Activated CD4-positive, alpha-beta T cell treated with anti-CD3 and anti-CD28 coated beads for 48 hours (primary cell): ENCODE measurements around the gene ZFP36L1.

Source experiments
- DNase-seq: peaks from one replicate; pipeline ENCODE4 v3.0.0-alpha.2; 2020

The ZFP36L1 gene

GRCh38 chr14:68794851-68795596 lies 2.2 kb upstream of the ZFP36L1 start:
- peak; percentile 73 for DNase-seq

DNA sequence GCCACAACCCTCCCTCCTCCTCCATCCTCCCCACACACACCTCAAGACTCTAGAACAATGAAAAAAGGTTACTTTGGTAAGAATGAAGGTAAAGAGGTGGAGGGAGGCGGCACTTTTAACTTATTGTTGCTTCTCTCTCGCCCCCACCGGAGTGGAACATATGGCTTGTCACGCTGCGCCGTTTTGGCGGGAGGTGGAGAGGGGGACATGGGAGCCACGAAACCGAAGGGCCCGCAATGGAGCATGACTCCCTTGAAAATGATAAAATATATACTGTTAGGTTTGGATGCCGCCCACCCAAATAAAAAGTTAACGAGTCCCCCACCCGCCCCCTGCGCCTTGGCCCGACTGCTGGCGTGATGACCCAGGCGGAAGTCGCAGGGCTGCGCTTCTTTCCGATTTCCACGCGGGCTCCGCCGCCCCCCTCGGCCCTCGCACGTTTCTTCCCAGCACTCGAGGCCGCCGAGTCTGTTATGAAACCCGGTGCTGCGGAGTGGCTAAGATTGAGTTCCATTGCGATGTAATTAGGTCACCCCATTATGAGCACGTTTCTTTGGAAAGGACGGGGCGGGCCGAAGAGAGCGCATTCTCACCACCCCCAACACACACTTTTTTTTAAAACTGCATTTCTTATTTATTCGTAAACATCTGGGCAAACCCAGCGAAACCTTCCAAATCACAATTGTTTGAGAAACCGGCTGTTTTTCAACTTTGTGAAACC lies 1.4 kb upstream of the ZFP36L1 start:
- DNase-seq = peak; percentile 92

DNA sequence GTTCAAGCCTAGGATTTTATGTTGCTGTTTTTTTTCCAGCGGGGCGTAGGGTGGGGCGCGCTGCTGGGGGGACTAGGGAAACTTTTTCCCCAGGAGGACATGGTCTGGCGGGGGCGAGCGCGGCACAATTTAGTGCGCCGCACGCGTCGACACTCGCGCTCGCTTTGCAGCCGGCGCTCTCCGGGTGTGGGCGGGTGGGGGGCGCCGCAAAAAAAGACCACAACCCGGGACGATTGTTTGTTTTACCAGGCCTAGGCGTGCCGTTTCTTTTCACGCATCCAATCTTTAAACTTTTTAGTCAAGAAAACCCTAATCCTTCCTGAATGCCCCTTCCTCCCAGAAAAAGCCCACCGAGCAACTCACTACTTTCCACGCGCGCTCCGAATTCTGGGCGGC lies 865 bp upstream of the ZFP36L1 start:
- peak; percentile 70 for DNase-seq

DNA sequence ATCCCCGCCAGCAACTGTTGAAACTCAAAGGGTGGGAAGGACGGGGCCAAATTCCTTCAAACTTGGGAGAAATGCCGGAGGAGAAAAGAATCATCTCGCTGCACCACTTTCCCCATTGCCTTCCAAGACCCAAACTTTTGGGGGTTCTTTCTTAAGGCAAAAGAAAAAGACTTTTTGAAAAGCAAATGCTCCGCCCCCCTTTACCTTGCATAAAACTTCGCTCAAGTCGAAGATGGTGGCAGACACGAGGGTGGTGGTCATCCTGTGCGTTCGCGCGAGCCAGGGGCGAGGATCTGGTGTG lies 239 bp downstream of the ZFP36L1 start:
- DNase-seq = no peak

GRCh38 chr14:68791902-68792677 lies 777 bp downstream of the ZFP36L1 start:
- no peak for DNase-seq

DNA sequence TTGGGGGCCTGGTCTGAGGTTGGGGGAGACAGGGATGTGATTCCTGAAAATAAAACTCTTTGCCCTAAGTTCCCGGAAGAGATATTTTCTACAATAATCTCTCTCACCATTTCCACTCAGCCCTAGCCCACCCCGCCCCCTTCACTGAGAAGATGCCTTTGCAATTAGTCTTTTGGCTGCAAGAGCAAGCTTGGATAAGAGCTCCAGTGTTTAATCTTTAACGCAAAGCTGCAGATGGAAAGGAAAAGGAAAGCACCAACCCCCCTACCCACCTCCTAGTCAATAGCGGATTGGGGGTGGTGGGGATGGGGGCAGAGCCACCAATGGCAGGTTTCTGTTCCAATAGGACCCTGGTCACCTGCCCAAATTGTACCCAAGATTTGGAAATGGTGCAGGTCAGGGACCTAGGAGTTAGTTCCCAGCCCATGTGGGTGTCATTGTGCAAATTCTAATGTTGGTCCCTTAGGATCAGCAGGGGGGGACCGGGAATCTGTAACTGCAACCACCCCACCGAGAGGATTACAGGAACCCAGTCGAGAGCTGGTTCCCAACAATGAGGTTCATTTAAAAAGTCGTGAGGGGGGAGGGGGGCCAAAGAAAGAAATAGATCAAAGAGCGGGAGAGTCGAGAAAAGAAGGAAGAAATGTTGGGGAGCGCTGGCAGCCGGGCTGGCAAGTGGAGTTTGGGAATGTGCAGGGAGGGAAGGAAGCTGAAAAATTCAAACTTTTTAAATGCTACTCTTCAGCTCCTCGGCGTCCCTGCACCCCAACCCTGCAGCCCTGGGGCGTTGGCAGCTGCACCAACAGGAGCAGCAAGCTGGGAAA lies 1.6 kb downstream of the ZFP36L1 start:
- peak; percentile 54 for DNase-seq

DNA sequence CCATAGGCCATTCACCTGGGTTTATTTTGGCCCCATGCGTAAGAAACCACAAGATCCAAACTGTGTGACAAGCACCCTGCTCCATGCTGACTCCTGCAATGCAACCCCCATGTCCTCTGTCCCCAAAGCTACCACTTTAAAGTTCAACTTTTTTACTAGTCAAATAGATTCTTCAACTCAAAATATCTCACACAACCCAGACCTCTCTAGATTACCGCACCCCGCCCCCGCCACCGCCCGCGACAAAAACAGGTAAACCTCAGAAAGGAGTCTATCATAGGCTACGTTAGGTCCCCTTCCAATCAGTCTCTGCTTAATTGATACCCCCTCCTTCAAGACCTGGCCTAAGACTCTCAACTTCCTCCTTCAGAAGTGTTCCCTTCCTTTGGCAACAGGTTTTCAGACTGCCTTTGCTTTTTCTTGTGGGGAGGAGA lies 2.2 kb downstream of the ZFP36L1 start:
- peak; percentile 85 for DNase-seq

GRCh38 chr14:68789821-68790643 lies 2.8 kb downstream of the ZFP36L1 start:
- no peak for DNase-seq

DNA sequence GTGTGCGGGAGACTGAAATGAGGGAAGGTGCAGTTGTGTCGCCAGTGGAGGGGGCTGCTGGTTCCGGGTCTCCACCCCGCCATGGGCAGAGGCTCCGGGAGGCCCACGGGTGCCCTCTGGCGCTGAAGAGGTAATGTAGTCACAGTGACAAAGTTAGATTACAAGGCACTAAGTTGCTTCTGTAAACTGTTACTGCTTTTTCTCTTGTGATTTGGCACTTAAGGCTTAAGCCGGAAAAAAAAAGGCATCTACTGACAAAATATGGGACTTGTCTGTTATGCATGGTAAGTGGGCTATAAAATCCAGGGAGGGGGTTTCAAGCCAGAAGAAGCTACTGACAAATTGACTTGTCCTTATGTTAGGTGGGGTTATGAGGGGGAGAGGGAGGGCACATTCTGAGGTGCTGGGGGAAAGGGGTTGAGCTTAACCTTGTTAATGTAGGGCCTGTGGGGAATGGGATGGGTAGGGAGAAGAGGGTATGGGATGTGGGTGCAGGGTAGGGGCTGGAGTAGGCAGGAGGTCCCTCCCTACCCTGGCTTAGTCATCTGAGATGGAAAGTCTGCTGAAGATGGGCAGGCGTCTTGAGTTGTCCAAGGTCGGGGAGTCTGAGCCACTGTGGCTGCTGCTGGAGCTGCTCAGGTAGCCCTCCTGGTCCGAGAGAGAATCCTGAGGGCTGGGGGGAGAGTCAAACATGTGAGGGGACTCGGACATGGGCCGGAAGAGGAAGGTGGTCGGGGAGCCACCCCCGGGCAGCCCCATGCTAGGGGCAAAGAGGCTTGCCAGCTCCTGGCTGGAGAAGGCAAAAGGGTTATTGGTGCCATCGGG lies 3.7 kb downstream of the ZFP36L1 start:
- DNase-seq = peak; percentile 91

- DNase-seq = no peak
Measured at GRCh38 chr14:68788275-68788995, 4.4 kb downstream of the ZFP36L1 start.

- DNase-seq = peak; percentile 49
Measured at GRCh38 chr14:68787092-68787992, 5.5 kb downstream of the ZFP36L1 start.

DNA sequence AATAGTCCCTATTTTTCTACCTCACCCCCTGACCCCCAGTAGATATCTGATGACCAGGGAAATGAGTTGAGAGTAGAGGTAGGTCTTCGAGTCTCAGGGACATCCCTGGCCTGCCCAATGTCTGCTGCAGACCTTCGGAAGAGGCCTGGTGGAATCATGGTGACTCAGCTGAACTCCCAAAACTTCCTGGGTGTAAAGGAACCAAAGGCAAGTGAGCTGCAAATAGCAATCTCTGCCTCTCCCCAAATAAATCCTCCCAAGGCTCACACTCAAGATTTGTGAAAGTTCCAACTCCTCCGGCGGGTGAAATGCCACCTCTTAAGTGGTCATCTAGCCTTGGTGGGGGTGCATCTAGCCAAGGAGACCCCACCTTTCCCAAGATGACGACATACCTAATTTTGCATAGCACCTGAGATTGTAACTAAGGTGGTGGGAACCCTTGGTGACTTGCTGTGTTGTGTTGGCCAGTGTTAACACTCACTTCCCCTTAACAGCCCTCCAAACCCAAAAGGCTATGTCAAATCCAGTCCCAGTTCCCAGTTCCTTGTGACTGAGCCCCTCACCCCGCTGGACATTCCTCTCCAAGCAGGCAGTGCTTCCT lies 6.3 kb downstream of the ZFP36L1 start:
- DNase-seq = no peak

GRCh38 chr14:68785534-68786490 lies 7.1 kb downstream of the ZFP36L1 start:
- no peak for DNase-seq

- DNase-seq = no peak
Measured at GRCh38 chr14:68784978-68785533, 7.8 kb downstream of the ZFP36L1 start.

- DNase-seq = no peak
Measured at GRCh38 chr14:68784226-68784910, 8.5 kb downstream of the ZFP36L1 start.

DNA sequence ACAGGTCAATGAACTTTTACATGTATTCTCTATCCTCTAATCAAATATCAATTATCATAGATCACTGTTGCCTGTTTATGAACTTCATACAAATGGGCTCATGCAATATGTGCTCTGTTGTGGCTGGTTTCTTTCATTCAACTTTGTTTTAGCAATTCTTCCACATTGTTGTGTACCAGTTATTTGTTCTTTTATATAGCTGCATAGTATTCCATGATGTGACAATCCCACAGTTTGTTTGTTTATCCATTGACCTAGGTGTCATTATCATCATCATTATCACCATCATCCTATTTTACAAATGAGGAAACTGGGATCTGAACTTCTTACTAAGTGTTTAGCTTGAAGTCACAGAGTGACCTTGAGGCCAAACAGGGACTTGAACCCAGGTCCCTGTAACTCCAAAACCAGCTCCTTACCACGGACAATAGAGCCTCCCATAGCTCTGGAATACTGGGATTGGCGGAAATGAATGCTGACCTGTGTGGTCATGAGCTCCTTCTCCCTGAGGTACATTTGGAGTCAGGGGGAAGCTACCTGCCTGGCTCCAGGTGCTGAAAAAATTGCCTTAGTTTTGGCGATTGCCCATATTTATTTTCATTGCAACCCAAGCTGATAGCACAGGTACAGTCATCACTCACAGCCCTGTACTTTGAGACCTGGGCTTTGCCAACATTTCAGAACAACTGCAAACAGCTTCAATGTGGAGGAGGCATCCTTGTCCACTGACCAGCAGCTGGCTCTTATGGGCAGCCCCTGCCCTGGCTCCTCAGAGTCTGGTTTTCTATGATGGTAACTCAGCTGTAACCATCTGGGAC lies 9.2 kb downstream of the ZFP36L1 start:
- no peak for DNase-seq
